ENCODE results near the gene TAS1R1. TPM values are rescaled to one million over a fixed set of nuclear protein-coding genes. Genes with fewer than 3 reads are reported as not detected.

The TAS1R1 gene
- total RNA-seq, 2 experiments from 2014 or later: not detected

DNA sequence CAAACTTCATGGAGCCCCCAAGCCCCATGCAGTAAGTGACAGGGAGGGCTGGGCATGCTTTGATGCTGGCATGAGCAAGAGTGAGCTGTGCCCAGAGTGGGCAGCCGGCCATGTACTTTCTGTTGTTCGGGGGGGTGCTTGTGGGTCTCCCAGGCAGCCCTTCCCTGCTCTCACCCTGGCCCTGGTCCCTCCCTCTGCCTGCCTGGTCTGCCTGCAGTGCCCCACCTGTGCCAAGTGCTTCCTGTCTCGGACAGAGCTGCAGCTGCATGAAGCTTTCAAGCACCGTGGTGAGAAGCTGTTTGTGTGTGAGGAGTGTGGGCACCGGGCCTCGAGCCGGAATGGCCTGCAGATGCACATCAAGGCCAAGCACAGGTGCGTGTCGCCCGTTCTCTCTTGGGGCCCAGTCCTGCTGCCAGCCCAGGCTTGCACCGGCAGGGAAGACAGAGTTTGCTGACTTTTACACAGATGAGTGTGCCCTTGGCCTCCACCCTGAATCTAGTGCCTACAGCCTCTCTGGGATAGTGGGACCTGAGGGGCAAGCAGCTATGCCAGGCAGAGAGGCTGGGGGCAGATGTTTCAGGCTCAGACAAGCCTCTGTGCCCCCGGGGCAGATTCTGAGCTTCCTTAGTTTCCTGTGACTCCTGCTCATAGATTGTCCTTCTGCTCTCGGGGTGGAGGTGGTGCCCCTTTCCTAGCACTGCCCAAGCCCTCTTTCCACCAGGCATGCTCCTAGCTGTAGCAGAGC, 32.3 kb downstream of the TAS1R1 start:
- Mint-ChIP-seq H3K4me3 (no peak overlapping the region), H3K9me3 (no peaks in the 10 kb centered on the region), H3K36me3 (ENCODE audit: low read depth) (peaks cover 6% of the 10 kb centered on the region), H3K27ac (peak overlapping the region; percentile 52), H3K4me1 (ENCODE audit: low read depth) (peaks cover 24% of the 10 kb centered on the region), H3K27me3 (no peaks in the 10 kb centered on the region)
- no peak for DNase-seq
- CTCF ChIA-PET: interaction anchor here (1.5 kb wide), 1 partner anchor 13 kb away, joined by 7 read pairs; no protein-coding TSS in a partner anchor
- TF ChIP-seq, protein P1, sequence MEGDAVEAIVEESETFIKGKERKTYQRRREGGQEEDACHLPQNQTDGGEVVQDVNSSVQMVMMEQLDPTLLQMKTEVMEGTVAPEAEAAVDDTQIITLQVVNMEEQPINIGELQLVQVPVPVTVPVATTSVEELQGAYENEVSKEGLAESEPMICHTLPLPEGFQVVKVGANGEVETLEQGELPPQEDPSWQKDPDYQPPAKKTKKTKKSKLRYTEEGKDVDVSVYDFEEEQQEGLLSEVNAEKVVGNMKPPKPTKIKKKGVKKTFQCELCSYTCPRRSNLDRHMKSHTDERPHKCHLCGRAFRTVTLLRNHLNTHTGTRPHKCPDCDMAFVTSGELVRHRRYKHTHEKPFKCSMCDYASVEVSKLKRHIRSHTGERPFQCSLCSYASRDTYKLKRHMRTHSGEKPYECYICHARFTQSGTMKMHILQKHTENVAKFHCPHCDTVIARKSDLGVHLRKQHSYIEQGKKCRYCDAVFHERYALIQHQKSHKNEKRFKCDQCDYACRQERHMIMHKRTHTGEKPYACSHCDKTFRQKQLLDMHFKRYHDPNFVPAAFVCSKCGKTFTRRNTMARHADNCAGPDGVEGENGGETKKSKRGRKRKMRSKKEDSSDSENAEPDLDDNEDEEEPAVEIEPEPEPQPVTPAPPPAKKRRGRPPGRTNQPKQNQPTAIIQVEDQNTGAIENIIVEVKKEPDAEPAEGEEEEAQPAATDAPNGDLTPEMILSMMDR (IDR thresholded peaks at IDR 0.05): no peak
- no peak for ATAC-seq
- POLR2A ChIA-PET: interaction anchor here (0.7 to 1.5 kb wide), 2 partner anchors 13 to 15 kb away, joined by 3 to 5 read pairs; no protein-coding TSS in a partner anchor
- intact Hi-C loops (cut with micrococcal nuclease): no loop called here

DNA sequence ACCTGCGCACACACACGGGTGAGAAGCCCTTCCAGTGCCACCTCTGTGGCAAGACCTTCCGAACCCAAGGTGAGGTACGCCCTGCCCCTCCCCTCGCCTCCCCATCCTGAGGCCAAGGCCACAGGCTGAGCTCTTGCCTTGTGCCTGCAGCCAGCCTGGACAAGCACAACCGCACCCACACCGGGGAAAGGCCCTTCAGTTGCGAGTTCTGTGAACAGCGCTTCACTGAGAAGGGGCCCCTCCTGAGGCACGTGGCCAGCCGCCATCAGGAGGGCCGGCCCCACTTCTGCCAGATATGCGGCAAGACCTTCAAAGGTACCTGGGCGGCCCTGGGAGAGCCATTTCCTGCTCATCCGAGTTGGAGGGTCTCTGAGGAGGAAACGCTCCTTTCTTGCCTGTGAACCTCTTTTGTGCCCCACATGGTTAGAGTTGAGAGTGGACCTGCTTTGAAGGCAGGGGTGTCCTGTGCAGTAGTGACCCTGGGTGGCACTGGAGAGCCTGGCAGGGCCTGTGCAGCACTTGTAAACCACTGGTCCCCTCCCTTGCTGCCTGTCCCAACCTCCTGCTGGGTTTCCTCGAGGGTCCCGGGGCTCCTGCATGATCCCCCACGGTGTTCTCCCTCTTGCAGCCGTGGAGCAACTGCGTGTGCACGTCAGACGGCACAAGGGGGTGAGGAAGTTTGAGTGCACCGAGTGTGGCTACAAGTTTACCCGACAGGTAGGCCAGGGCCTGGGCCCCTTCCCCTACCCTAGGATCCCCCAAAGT, 33.2 kb downstream of the TAS1R1 start:
- peak overlapping the region; percentile 16 for H3K27ac Mint-ChIP-seq
- ChIA-PET CTCF (interaction anchor here (0.9 to 1.5 kb wide), 2 partner anchors 12 to 15 kb away, joined by 3 to 7 read pairs; no protein-coding TSS in a partner anchor), POLR2A (interaction anchor here (2.0 kb wide), 2 partner anchors 9 to 10 kb away, joined by 6 to 13 read pairs; partner anchors contain the start of gene ZBTB48)
- ATAC-seq (no peak), DNase-seq (no peak)
- peaks cover 5% of the 10 kb centered on the region for H3K36me3 Mint-ChIP-seq (ENCODE audit: low read depth)
- H3K4me1 Mint-ChIP-seq (ENCODE audit: low read depth): peaks cover 22% of the 10 kb centered on the region
- no peak overlapping the region for H3K4me3 Mint-ChIP-seq
- no peaks in the 10 kb centered on the region for H3K27me3 Mint-ChIP-seq
- intact Hi-C loops (cut with micrococcal nuclease): no loop called here
- TF ChIP-seq, protein P1 (IDR thresholded peaks at IDR 0.05): no peak
- H3K9me3 Mint-ChIP-seq: no peaks in the 10 kb centered on the region

DNA sequence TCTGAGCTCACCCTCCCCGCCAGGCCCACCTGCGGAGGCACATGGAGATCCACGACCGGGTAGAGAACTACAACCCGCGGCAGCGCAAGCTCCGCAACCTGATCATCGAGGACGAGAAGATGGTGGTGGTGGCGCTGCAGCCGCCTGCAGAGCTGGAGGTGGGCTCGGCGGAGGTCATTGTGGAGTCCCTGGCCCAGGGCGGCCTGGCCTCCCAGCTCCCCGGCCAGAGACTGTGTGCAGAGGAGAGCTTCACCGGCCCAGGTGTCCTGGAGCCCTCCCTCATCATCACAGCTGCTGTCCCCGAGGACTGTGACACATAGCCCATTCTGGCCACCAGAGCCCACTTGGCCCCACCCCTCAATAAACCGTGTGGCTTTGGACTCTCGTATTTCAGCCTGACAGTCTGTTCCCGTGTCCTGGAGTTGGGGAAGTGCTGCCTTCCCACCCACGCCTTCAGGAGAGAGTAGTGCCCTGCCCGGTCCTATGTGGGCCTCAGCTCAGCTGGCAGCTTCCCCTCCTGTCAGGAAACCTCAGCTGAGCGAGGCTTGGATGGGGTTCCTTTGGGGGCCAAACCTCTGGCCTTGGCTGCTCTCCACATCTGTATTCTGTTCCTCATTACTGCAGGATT, 33.9 kb downstream of the TAS1R1 start:
- H3K9me3 Mint-ChIP-seq: no peaks in the 10 kb centered on the region
- no peak overlapping the region for H3K4me3 Mint-ChIP-seq
- no peaks in the 10 kb centered on the region for H3K27me3 Mint-ChIP-seq
- TF ChIP-seq, protein P1 (IDR thresholded peaks at IDR 0.05): no peak
- no peak for ATAC-seq
- H3K27ac Mint-ChIP-seq: no peak overlapping the region
- intact Hi-C loops (cut with micrococcal nuclease): no loop called here
- peaks cover 8% of the 10 kb centered on the region for H3K36me3 Mint-ChIP-seq (ENCODE audit: low read depth)
- peaks cover 25% of the 10 kb centered on the region for H3K4me1 Mint-ChIP-seq (ENCODE audit: low read depth)
- CTCF ChIA-PET: interaction anchor here (0.8 to 1.1 kb wide), 4 partner anchors 14 to 99 kb away, joined by 3 read pairs; no protein-coding TSS in a partner anchor
- no peak for DNase-seq
- POLR2A ChIA-PET: interaction anchor here (0.6 to 2.0 kb wide), 5 partner anchors 9 to 36 kb away, joined by 3 to 13 read pairs (median 4); partner anchors contain the start of gene ZBTB48

DNA sequence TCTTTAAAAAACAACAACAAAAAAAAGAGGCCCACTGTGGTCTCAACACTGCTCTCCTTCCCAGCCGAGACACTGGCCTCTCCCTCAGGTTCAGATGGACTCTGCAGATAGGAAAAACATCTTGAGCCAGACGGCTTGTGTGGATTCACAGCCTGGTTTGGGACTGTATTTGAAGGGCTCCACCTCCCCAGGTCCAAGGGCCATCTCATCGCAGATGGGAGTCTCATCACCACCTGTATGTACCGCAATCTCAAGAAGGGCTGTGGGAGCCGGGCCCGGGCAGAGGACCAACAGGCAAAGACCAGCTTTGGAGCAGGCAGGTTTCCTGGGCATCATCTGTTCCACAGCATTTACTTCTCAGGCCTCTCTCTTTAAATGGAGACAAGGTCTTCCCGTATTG, 34.9 kb downstream of the TAS1R1 start:
- Mint-ChIP-seq H3K27me3 (no peaks in the 10 kb centered on the region), H3K4me1 (ENCODE audit: low read depth) (peaks cover 21% of the 10 kb centered on the region), H3K9me3 (no peaks in the 10 kb centered on the region), H3K4me3 (no peak overlapping the region), H3K36me3 (ENCODE audit: low read depth) (peaks cover 13% of the 10 kb centered on the region), H3K27ac (peak overlapping the region; percentile 19)
- TF ChIP-seq, protein P1 (IDR thresholded peaks at IDR 0.05): no peak
- ChIA-PET CTCF (interaction anchor here (0.8 to 0.9 kb wide), 2 partner anchors 37 to 56 kb away, joined by 3 read pairs; no protein-coding TSS in a partner anchor), POLR2A (interaction anchor here (0.6 to 2.0 kb wide), 5 partner anchors 9 to 37 kb away, joined by 3 to 13 read pairs (median 4); partner anchors contain the start of gene ZBTB48)
- DNase-seq (no peak), ATAC-seq (no peak)
- intact Hi-C loops (cut with micrococcal nuclease): no loop called here

Measured in activated CD8-positive, alpha-beta T cell treated with anti-CD3 and anti-CD28 coated beads for 36 hours (primary cell).